Activated T-cell treated with anti-CD3 and anti-CD28 coated beads, Interleukin-2, amount 50 U/mL, for 4 hours (primary cell): ENCODE results near the gene CA12. TPM values are rescaled to one million over a fixed set of nuclear protein-coding genes. Genes with fewer than 3 reads are reported as not detected.
"Not testable (repeated sequence)": the region's sequence is repeated elsewhere in the genome, so short reads cannot be mapped to it uniquely, and the experiment has no call there.

Experiments
- ATAC-seq, 2 donors: fragments of 200-7000 bp; cut with Tn5 transposase; one replicate each; pipeline ENCODE4 v1.10.0; 2021
- DNase-seq: peaks from one replicate; pipeline ENCODE4 v3.0.0-alpha.2; 2020
- H3K27me3 Mint-ChIP-seq: one replicate; pipeline ENCODE4 v1.8.0; 2021; ENCODE audit warnings: low read depth, mixed read lengths
- H3K36me3 Mint-ChIP-seq: one replicate; pipeline ENCODE4 v1.8.0; 2022; ENCODE audit warnings: mixed read lengths; ENCODE audit not compliant: insufficient read depth
- H3K4me1 Mint-ChIP-seq: one replicate; pipeline ENCODE4 v1.8.0; 2021; ENCODE audit warnings: low read depth, mixed read lengths
- H3K4me3 Mint-ChIP-seq: one replicate; pipeline ENCODE4 v1.8.0; 2021; ENCODE audit warnings: mild to moderate bottlenecking, moderate library complexity, mixed read lengths
- H3K9me3 Mint-ChIP-seq: one replicate; pipeline ENCODE4 v1.8.0; 2021; ENCODE audit warnings: mixed read lengths
- total RNA-seq, 3 donors: library from RNA; stranded (reverse); gene quantifications; one replicate each; pipeline ENCODE4 v1.2.1, GENCODE V29; 2021

CA12 gene
- under 1 TPM; 0.08 to 0.15 (median 0.14) TPM for total RNA-seq

DNA sequence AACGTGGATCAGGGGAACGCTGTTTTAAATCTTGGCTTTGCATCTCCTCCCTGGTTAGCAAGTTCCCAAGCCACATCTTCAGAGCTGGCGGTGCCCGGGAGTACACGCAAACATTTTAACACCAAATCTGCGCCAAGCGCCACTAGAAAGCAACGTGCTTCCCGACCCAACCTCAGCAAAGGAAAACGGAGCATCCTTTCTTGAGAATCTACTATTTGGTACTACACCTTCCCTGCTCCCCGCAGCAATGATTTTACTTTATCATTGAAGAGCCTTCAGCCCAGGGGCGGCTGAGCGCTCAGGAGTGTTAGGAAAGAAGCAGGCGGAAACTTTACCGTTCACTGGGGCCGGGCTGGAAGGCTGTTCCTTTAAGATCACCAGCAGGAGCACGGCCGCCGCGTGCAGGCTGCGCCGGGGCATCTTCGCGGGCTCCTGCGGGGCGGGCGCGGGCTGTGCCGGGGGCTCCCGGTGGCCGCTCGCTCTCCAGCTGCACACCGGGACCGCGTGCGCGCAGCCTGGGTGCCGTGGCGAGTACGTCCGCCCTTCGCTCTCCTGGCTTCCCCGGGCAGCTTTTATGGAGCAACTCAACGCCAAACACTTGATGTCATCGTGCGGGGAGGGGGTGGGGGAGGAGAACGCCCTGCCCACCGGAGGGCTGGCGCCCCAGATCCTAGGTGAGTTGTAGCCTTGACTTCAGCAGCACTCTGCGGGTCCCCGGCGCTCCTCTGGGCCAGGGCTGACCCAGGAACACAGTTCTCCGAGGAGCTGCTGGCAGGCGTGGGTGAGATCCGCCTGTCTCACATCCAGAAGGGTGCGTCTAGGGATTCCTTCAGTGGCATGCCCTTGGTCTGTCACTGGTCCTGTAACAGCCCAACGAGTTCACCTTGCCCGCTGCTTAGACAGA lies at the start of gene CA12:
CA12 (minus strand) TSS at position 546 of the 904 bp plus-strand sequence; CDS start at position 420, 126 bp downstream.
- peak within 1 kb of the TSS; percentile 45 for H3K4me3 Mint-ChIP-seq
- peak; percentile 79 to 83 for ATAC-seq
- DNase-seq: no peak
- peaks cover 59% of the 10 kb centered on the region for H3K27me3 Mint-ChIP-seq
- H3K9me3 Mint-ChIP-seq: no peaks in the 10 kb centered on the region
- H3K4me1 Mint-ChIP-seq: peaks cover 13% of the 10 kb centered on the region
- H3K36me3 Mint-ChIP-seq: no peaks in the 10 kb centered on the region

DNA sequence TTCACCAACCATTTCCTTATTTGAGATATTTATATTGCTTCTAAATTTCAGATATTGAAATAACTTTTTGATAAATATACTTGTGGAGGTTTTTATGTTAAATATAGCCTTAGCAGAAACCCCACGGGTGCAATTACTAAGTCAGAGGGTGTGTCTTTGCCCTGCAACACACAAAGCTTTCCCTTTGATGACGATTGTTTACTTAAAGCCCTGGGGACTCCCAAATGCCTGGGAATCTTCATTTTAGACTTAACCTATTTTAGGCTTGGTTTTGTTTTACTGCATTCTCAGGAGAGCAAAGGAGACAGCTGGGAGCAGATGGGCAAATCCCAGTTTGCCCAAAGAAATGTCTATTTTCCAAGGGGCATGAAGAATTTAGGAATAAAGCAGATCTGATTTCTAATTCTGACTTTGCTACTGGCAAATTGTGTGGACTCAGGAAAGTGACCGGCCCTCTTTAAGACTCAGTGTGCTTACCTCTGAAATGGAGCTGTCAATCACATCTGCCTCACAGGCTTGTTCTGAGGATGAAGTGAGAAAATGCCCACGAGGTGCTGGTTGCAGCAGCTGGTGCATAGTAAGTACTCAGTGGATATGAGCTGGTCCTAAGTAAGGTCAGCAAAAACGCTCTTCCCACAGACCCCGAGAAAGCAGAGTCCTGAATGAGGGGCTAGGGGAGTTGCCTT lies 49.3 kb upstream of the CA12 start:
- no peaks in the 10 kb centered on the region for H3K4me1 Mint-ChIP-seq
- ATAC-seq: no peak
- H3K27me3 Mint-ChIP-seq: peaks cover 5% of the 10 kb centered on the region
- no peaks in the 10 kb centered on the region for H3K9me3 Mint-ChIP-seq
- no peak for DNase-seq
- H3K36me3 Mint-ChIP-seq: peaks cover 2% of the 10 kb centered on the region
- no peak overlapping the region for H3K4me3 Mint-ChIP-seq

DNA sequence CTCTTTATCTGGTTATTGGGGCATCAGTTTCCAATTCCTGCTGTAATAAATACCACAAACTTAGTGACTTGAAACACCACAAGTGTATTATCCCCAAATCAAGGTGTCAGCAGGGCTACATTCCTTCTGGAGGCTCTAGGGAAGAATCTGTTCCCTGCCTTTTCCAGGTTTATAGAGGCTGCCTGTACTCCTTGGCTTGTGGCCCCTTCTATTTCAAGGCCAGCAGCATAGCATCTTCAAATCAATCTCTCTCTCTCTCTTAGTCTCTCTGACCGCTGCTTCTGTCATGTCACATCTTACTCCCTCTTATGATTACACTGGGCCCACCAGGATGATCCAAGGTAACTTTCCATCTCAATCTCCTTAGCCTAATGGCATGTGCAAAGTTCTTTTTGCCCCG lies 44.9 kb upstream of the CA12 start:
- no peak for ATAC-seq
- Mint-ChIP-seq H3K4me3 (no peak overlapping the region), H3K9me3 (no peaks in the 10 kb centered on the region), H3K4me1 (no peaks in the 10 kb centered on the region), H3K36me3 (peaks cover 2% of the 10 kb centered on the region), H3K27me3 (no peaks in the 10 kb centered on the region)
- DNase-seq: no peak

DNA sequence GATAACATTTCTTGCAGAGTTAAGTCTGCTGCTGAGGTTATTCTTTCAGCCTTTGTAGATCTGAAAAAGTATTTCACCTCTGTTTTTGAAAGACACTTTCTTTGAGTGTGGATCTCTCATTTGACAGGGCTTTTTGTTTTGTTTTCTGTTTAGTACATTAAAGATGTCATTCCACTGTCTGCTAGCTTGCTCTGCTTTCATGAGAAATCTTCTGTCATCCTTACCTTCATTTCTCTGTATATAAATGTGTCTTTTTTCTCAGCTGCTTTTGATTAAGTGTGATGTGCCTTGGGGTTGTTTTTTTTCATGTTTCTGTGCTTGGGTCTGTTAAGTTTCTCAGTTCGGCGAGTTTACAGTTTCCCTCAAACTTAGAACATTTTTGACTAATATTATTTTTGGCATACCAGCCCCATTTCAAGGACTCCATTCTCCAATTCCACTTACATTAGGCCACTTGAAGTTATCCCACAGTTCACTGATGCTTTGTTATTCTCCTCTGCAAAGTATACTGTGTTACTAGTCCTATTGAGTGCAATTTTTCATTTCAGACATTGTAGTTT lies 43.9 kb upstream of the CA12 start:
- no peaks in the 10 kb centered on the region for H3K27me3 Mint-ChIP-seq
- peaks cover 2% of the 10 kb centered on the region for H3K36me3 Mint-ChIP-seq
- no peak overlapping the region for H3K4me3 Mint-ChIP-seq
- no peaks in the 10 kb centered on the region for H3K4me1 Mint-ChIP-seq
- no peaks in the 10 kb centered on the region for H3K9me3 Mint-ChIP-seq
- no peak for ATAC-seq
- DNase-seq: no peak

DNA sequence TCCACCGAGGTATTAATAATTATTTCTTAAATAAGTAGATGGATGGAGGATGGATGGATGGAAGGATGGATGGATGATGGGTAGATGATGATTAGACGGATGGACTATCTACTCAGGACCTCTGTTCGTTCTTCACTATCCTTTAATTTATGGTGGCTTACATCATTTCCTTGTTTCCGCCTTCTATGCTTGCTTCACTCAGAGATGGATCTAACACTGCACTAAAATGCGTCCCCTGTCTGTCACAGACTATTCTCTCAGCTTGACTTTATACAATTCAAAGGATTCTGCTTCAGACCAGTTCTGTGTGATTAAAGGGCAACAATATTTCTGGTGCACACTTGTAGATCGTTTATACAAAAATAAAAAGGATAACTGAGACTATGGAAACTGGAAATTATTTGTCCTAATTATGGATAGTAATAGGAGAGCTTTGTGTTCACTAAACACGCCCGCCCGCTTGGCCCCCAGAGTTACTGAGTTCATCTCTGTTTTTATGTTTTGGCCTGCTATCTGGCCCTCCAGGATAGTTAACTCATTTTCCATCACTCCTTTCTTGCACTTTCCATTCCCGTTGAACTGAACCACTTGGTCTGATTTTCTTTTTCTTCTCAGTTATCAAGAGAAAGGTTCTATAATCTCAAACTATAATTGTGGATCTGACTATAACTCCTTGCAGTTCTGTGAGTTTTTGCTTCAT lies 41.4 kb upstream of the CA12 start:
- Mint-ChIP-seq H3K4me1 (no peaks in the 10 kb centered on the region), H3K36me3 (peaks cover 2% of the 10 kb centered on the region), H3K4me3 (no peak overlapping the region), H3K27me3 (no peaks in the 10 kb centered on the region), H3K9me3 (no peaks in the 10 kb centered on the region)
- no peak for DNase-seq
- ATAC-seq: no peak

DNA sequence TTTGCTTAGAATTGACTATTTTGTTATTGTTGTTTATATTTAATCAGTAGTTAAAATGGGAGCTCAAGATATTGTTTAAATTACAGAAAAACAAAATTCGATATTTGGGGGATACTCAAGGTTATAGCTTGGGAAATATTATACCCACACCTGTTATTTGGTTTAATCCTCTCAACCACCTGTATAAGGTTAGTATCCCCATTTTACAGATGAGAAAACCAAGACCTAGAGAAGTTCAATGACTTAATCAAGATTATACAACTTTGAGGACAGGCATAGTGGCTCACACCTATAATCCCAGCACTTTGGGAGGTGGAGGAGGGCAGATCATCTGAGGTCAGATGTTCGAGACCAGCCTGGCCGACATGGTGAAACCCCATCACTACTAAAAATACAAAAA lies 39.8 kb upstream of the CA12 start:
- H3K9me3 Mint-ChIP-seq: no peaks in the 10 kb centered on the region
- ATAC-seq: no peak
- no peak for DNase-seq
- no peaks in the 10 kb centered on the region for H3K27me3 Mint-ChIP-seq
- no peaks in the 10 kb centered on the region for H3K4me1 Mint-ChIP-seq
- no peaks in the 10 kb centered on the region for H3K36me3 Mint-ChIP-seq
- H3K4me3 Mint-ChIP-seq: no peak overlapping the region

DNA sequence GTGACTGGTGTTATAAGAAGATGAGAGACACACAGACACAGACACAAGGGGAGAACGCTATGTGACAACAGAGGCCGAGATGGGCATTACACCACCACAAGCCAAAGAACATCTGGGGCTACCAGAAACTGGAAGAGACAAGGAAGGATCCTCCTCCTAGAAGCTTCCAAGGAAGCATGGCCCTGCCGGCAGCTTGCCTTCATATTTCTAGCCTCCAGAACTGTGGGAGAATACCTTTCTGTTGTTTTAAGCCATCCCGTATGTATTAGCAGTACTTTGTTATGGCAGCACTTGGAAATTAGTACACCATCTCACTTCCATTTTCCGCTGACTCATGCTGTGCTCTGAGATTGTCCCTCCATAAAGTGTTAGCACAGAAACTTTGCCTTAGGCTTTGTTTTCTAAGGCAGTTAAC lies 38.7 kb upstream of the CA12 start:
- Mint-ChIP-seq H3K4me1 (no peaks in the 10 kb centered on the region), H3K27me3 (no peaks in the 10 kb centered on the region), H3K4me3 (no peak overlapping the region), H3K36me3 (no peaks in the 10 kb centered on the region), H3K9me3 (no peaks in the 10 kb centered on the region)
- ATAC-seq (no peak), DNase-seq (no peak)

DNA sequence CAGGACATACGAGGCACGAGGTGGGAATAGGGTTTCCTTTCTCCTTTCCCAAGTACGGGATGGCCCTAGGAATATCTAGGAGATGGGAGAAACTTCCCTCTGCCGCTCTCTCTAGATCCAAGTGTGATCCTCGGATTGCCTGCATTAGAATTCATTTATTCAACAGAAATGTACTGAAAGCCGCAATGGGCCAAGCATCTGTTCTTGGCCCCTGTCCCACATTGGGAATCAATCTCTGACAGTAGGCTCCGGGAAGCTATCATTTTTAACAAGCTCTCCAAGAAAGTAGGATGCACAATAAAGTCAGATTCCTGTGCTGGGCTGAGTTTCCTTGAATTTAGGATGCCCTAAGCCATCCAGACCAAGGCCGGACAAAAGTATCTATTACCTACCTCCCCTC lies 37.2 kb upstream of the CA12 start:
- Mint-ChIP-seq H3K36me3 (no peaks in the 10 kb centered on the region), H3K27me3 (no peaks in the 10 kb centered on the region), H3K4me3 (no peak overlapping the region), H3K4me1 (no peaks in the 10 kb centered on the region), H3K9me3 (no peaks in the 10 kb centered on the region)
- DNase-seq (no peak), ATAC-seq (no peak)

DNA sequence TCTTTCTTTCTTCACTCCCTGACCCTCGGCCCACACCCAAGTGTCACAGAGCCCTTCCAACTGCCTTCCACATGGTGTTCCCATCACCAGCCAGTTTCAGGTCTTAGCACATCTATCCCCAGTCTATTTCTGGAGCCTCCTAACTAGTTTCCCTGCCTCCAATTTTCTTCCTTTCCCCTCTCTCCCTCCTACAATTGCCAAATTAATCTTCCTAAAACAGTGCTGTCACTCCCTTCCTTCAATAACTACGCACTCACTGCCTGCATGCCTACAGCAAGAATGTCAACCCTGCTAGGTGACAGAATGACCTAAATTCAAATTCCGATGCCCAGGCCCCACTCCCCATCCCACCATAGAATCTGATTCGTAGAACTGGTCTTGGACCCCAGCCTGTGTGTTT lies 36.1 kb upstream of the CA12 start:
- DNase-seq (no peak), ATAC-seq (no peak)
- peaks cover under 1% of the 10 kb centered on the region for H3K27me3 Mint-ChIP-seq
- H3K4me1 Mint-ChIP-seq: no peaks in the 10 kb centered on the region
- no peak overlapping the region for H3K4me3 Mint-ChIP-seq
- H3K9me3 Mint-ChIP-seq: no peaks in the 10 kb centered on the region
- H3K36me3 Mint-ChIP-seq: no peaks in the 10 kb centered on the region

DNA sequence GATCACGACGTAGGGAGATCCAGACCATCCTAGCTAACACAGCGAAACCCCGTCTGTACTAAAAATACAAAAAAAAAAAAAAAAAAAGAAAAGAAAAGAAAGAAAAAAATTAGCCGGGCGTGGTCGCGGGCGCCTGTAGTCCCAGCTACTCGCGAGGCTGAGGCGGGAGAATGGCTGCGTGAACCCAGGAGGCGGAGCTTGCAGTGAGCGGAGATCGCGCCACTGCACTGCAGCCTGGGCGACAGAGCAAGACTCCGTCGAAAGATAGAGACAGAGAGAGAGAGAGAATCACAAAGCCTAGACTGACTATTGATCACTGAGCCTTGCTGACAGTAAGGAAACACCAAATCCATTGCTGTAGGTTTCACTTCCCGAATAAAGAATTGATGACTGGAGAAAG lies 35.6 kb upstream of the CA12 start:
- H3K36me3 Mint-ChIP-seq, H3K4me3 Mint-ChIP-seq, H3K9me3 Mint-ChIP-seq, H3K27me3 Mint-ChIP-seq, H3K4me1 Mint-ChIP-seq, ATAC-seq, DNase-seq: not testable (repeated sequence)

DNA sequence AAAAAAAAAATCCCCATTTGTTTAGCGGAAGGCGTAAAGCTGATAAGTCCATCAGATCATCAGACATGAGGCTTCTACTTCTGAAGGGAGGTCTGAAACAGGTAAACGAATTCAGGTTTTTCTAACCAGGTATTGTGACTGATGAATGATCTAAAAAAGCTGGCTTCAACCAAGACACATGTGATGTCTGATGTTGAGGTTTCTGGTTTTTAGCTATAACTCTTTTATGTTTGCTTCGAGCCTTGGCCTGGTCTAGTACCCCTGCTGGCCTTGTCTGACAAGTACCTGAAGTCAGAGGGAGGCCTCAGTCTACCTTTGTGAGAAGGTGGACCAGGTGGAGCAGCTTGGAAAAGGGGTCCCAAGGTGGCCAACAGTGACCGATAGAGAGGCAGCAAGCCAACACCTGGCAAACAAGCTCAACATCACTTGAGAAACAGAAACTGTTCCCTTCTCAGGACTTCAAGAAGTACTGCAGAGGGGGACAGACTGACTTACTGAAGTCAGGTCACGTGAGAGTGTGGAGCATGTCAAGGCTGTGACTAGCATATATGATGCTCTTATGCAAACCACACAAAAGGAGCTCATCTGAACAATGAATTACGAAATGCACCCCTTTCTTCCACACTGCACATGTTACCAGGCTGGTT lies 33.0 kb upstream of the CA12 start:
- no peaks in the 10 kb centered on the region for H3K9me3 Mint-ChIP-seq
- DNase-seq (no peak), ATAC-seq (peak; percentile 34 to 70)
- peaks cover 4% of the 10 kb centered on the region for H3K27me3 Mint-ChIP-seq
- no peak overlapping the region for H3K4me3 Mint-ChIP-seq
- H3K36me3 Mint-ChIP-seq: no peaks in the 10 kb centered on the region
- no peaks in the 10 kb centered on the region for H3K4me1 Mint-ChIP-seq

DNA sequence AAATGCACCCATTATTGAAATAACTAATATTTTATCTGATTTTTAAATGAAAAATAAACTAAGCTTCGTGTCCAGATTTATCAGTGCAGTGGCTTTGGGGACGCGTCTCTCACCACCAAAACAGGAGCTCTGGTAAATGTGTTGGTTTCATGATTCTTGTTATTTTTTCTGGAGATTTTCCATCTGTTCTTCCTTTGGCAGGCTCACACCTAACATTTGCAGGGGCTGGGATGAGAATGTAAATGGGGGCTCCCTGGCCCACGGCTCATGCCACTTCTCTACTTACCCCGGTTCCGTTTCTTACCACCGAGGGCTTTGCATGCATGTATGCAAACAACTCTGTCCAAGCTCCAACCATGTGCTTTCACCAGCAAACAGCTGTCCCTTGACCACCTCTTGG lies 30.9 kb upstream of the CA12 start:
- Mint-ChIP-seq H3K9me3 (no peaks in the 10 kb centered on the region), H3K4me1 (no peaks in the 10 kb centered on the region), H3K27me3 (peaks cover 5% of the 10 kb centered on the region), H3K36me3 (no peaks in the 10 kb centered on the region), H3K4me3 (no peak overlapping the region)
- no peak for DNase-seq
- ATAC-seq: no peak

DNA sequence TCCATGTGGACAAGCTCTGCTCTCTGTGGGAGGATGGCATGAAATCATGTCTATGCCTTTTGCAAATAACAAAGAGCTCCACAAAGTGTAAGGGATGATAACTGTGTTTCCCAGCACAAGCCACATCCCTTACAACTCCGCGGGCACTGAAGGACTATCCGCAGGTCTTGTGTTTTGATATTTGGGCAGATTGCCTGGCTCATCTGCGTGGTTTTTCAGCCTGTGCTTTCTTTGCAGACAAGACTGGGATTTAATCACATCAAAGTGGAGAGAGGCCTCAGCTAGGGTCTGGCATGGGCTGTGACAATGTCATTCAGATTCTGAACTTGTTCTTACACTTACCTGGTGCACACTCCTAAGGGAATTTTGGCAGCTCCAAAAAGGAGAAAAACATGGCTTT lies 30.2 kb upstream of the CA12 start:
- H3K27me3 Mint-ChIP-seq: peaks cover 5% of the 10 kb centered on the region
- H3K36me3 Mint-ChIP-seq: no peaks in the 10 kb centered on the region
- H3K4me1 Mint-ChIP-seq: no peaks in the 10 kb centered on the region
- no peak overlapping the region for H3K4me3 Mint-ChIP-seq
- DNase-seq (no peak), ATAC-seq (no peak)
- H3K9me3 Mint-ChIP-seq: no peaks in the 10 kb centered on the region

DNA sequence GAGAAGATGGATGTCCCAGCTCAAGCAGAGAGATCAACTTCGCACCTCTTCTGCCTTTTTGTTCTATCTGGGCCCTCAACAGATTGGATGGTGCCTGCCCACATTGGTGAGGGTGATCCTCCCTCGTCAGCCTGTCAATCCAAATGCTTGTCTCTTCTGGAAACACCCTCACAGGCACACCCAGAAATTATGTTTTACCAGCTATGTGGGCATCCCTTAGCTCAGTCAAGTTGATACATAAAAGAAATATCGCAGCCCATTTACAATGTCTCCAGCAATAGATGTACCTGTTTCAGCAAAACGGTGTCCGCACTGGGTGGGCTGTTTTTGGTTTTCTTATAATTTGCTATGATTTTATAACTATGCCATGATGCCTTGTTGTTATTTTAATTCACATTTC lies 27.5 kb upstream of the CA12 start:
- Mint-ChIP-seq H3K4me1 (peaks cover 4% of the 10 kb centered on the region), H3K4me3 (no peak overlapping the region), H3K36me3 (no peaks in the 10 kb centered on the region), H3K9me3 (no peaks in the 10 kb centered on the region), H3K27me3 (peaks cover 5% of the 10 kb centered on the region)
- DNase-seq: no peak
- no peak for ATAC-seq
